ELF-1 (cell line): Measurements from ENCODE around the gene HS2ST1.
"Not testable (repeated sequence)": the region's sequence is repeated elsewhere in the genome, so short reads cannot be mapped to it uniquely, and the experiment has no call there.

Experiments used
- DNase-seq: peaks from one replicate; pipeline ENCODE4 v3.0.0-alpha.2; 2016; ENCODE audit warnings: low read depth, low spot score

The HS2ST1 gene

GRCh38 chr1:86914601-86914997, at the start of gene HS2ST1:
TSS of gene HS2ST1 (plus strand) at chr1:86914635.
- no peak for DNase-seq

DNA sequence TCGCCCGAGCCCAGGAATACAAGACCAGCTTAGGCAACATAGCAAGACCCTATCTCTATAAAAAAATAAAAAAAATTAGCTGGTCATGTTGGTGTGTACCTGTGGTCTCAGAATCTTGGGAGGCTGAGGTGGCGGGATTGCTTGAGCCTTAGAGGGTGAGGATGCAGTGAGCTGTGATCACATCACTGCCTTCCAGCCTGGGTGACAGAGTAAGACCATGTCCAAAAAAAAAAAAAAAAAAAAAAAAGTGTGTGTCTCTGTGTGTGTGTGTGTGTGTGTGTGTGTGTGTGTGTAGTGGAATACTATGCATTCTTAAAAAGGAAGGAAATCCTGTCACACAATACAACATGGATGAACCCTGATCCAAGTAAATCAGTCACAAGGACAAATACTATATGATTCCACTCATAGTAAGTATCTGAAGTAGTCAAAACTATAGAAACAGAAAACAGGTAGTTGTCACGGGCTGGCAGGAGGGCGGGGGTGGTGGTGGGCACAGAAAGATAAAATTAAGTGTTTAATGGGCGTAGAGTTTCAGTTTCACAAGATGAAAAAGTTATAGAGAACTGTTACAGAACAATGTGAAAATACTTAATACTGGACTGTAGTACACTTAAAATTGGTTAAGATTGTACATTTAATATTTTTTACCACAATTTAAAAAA, 48.3 kb upstream of the HS2ST1 start:
- DNase-seq, result no peak

DNA sequence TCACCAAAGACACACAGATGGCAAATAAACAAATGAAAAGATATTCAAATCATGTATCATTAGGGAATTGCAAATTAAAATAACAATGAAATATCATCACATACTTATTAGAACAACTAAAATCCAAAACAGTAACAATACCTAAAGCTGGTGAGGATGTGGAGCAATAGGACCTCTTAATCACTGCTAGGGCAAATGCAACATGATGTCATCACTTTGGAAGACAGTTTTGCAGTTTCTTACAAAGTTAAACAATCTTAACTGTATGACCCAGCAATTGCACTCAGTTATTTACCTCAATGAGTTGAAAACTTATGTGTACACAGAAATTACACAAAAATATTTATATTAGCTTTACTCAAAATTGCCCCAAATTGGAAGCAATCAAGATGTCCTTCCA, 47.8 kb upstream of the HS2ST1 start:
- no peak for DNase-seq

DNA sequence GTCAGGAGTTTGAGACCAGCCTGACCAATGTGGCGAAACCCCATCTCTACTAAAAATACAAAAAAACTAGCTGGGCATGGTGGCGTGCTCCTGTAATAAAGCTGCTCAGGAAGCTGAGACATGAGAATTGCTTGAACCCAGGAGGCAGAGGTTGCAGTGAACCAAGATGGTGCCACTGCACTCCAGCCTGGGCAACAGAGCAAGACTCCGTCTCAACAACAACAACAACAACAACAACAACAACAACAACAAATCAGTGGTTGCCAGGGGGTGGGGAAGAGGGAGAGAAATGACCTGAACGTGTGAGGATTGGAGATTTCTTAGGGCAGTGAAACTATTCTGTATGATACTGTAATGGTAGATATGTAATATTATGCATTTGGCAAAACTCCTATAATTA, 47.2 kb upstream of the HS2ST1 start:
- not testable (repeated sequence) for DNase-seq

- DNase-seq, result no peak
Observed at GRCh38 chr1:86868477-86868876, 46.0 kb upstream of the HS2ST1 start.

DNA sequence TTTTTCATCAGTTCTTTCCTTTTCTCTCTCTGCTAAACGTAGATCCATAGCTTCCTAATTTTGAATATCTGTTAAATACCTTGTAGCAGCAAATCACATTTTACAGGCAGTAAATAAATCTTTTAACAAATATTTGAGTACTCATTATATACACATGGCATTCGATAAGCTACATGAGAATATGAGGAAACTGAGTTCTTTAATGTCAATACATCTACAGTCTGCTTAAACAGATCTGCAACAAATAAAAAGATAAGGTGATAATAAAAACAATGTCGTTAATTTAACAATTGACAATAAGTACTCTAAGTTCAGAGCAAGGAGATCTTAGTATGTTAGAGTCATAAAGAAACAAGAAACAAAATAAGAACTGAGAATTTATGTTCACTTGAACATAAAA, 43.4 kb upstream of the HS2ST1 start:
- no peak for DNase-seq

GRCh38 chr1:86872086-86872485, 42.3 kb upstream of the HS2ST1 start:
- no peak for DNase-seq

GRCh38 chr1:86875722-86876121, 38.7 kb upstream of the HS2ST1 start:
- DNase-seq, result no peak

- DNase-seq, result no peak
Observed at GRCh38 chr1:86887479-86888162, 26.8 kb upstream of the HS2ST1 start.

DNA sequence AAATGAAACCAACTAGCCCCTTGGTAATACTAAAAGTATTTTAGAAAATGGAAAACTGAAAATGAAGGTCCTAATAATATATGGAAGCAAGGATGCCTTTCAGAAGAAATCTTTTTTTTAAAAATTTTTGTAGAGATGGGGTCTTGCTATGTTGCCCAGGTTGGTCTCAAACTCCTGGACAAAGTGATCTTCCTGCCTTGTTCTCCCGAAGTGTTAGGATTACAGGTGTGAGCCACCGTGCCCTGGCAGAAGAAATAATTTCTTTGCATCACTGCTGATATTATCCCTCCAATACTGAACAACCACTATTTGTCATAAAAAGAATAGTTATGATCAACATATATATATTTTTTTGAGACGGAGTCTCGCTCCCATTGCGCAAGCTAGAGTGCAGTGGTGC, 26.1 kb upstream of the HS2ST1 start:
- DNase-seq, result no peak

- not testable (repeated sequence) for DNase-seq
Observed at GRCh38 chr1:86899401-86899800, 15.0 kb upstream of the HS2ST1 start.

GRCh38 chr1:86905875-86906274, 8.6 kb upstream of the HS2ST1 start:
- no peak for DNase-seq

GRCh38 chr1:86906419-86906818, 8.0 kb upstream of the HS2ST1 start:
- no peak for DNase-seq

DNA sequence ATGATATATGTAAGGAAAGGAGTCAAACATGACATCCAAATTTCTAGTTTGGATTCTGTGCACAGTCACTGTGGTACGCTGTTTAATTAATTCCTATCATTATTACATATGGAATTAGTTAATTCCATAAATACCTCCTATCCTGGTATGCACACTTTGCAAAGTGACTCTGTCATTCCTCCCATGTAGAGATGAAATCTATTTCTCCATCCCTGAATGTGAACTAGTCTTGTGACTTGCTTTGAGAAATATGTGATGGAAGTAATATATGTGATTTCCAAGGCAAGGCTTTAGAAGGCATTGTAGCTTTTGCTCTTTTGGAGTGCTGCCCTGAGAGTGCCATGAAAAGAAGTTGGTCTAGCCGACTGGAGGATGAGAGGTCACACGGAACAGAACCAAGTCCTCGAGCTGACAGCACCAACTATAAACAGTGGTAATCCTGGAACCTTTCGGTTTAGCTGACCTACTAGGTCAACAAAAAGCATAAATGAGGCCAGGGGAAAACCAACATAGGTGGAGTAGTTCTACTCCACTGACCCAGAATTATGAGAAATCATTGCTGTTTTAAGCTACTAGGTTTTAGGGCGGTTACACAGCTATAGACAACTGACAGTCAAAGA, 2.0 kb upstream of the HS2ST1 start:
- no peak for DNase-seq

DNA sequence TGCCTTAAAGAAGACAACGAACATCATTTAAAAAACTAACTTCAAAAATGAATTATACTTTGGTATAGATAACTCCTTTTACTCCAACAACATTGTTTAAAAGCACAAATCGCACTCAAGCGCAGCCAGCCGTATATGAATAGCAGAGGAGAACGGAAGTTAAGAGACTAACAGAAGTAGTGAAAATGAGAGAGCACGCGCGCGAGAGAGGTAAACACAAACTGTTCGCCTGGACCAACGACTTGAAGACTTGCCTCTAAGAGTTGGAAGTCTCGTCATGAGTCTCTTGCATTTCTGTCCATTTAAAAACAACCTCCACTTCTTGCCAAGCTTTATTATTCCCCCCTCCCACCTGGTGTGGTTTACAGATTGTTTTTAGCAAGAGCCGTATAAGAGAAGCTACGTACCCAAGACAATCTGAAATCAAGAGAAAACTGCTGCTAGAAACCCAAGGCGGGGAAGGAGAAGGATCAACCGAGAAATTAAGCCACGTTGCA, 988 bp upstream of the HS2ST1 start:
- no peak for DNase-seq

GRCh38 chr1:86913896-86914600, 387 bp upstream of the HS2ST1 start, which contains the start of gene SELENOF:
TSS of gene SELENOF (minus strand) at chr1:86914126. CDS start at chr1:86914111, 15 bp downstream.
- DNase-seq, result peak; percentile 100

- DNase-seq, result peak; percentile 88
Observed at GRCh38 chr1:86914998-86915736, 732 bp downstream of the HS2ST1 start.

DNA sequence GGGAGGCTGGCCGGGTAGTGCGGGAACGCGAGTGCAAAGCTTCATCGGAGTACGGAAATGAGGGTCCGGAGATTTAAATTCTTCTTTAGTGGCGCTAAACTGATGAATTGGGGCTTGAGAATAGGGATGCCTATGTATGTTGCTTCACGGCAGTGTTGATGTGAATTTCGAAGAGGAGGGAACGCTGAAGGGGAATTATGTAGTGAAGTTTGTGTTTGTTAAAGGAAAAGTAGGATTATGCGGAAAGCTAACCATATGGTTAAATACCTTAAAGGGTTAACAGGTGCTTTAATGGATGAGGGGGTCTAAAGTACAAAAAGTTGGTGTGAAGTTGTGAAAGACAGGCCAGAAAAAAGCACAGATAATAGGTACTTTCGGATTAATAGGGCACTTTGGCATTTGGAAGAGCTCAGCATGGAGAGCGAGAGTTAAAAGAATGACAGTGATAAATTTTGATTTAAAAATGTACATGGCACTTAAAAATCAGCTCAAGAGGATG, 1.4 kb downstream of the HS2ST1 start:
- no peak for DNase-seq

DNA sequence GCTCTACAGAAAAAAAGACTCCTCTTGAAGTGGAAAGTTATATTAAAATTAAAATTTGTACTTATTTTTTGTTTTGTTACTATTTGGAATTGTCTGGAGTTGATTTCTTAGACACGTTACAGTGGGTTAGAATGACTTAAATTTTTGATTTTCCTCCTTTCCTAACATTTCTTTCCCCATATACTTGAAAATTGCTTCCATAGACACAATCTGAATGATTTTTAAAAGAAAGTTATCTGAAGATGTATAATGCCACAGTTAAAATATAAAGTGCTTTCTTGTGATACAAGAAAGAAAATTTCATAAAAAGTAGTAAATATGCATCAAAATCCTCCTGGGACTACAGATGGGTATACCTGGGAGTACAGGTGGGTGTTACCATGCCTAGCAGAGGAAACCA, 2.3 kb downstream of the HS2ST1 start:
- DNase-seq, result no peak

DNA sequence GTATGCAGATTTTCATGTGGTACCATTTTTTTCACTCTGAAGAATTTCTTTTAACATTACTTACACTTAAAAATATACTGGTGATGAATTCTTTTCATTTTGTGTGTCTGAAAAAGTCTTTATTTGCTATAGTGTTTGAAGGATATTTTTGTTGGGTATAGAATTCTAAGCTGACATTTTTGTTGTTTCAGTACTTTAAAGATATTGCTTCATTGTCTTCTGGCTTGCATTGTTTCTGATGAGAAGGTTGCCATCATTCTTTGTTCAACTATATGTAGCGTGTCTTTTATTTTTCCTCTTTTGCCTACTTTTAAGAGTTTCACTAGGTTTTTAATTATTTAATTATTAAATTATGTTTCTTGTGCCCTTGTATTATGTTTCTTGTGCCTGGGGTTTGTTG, 8.0 kb downstream of the HS2ST1 start:
- DNase-seq, result no peak

DNA sequence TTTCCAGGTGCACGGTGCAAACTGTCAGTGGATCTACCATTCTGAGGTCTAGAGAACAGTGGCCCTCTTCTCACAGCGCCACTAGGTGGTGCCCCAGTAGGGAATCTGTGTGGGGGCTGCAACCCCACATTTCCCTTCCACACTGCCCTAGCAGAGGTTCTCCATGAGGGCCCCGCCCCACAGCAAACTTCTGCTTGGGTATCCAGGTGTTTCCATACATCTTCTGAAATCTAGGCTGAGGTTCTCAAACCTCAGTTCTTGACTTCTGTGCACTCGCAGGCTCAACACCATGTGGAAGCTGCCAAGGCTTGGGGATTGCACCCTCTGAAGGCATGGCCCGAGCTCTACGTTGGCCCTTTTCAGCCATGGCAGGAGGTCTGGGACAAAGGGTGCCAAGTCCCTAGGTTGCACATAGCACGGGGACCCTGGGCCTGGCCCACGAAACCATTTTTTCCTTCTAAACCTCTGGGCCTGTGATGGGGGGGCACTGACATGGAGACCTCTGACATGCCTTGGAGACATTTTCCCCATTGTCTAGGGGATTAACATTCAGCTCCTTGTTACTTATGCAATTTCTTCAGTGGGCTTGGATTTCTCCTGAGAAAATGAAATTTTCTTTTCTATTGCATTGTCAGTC, 10.0 kb downstream of the HS2ST1 start:
- no peak for DNase-seq
